ENCODE data around the gene ARHGEF40.

The ARHGEF40 gene

GRCh38 chr14:21104448-21105060 is 34.5 kb downstream of the ARHGEF40 start:
- ChIA-PET POLR2A (interaction anchor here (0.7 to 6.3 kb wide), 12 partner anchors 10 to 133 kb away, joined by 3 to 72 read pairs (median 9); partner anchors contain the start of gene ARHGEF40), CTCF (interaction anchor here (0.7 to 5.1 kb wide), 17 partner anchors 8 to 249 kb away, joined by 3 to 73 read pairs (median 5); partner anchors contain the start of gene ARHGEF40)
- DNase-seq (ENCODE audit: extremely low spot score): peak; percentile 74
- TF ChIP-seq PKNOX1 (IDR thresholded peaks at IDR 0.05) (no peak), FOXA1 (IDR thresholded peaks at IDR 0.05) (no peak), ARNT (IDR thresholded peaks at IDR 0.05) (no peak), CTBP1 (IDR thresholded peaks at IDR 0.05; ENCODE audit: borderline replicate concordance) (no peak), SP1 (IDR thresholded peaks at IDR 0.05) (no peak), L3MBTL2 (conservative IDR thresholded peaks at IDR 0.05) (no peak), TARDBP (IDR thresholded peaks at IDR 0.05) (no peak), FOXM1 (IDR thresholded peaks at IDR 0.05; ENCODE audit: borderline replicate concordance) (no peak), NFRKB (IDR thresholded peaks at IDR 0.05) (no peak), HDGF (IDR thresholded peaks at IDR 0.05; ENCODE audit: borderline replicate concordance) (no peak), ZNF384 (IDR thresholded peaks at IDR 0.05) (no peak), SUZ12 (IDR thresholded peaks at IDR 0.05) (no peak), ELF4 (IDR thresholded peaks at IDR 0.05) (no peak), BHLHE40 (IDR thresholded peaks at IDR 0.05; ENCODE audit: borderline replicate concordance) (no peak), LEF1 (IDR thresholded peaks at IDR 0.05; ENCODE audit: borderline replicate concordance) (no peak), FOXK2 (IDR thresholded peaks at IDR 0.05) (no peak)

- no peak for DNase-seq (ENCODE audit: extremely low spot score)
Observed at GRCh38 chr14:21105095-21105494, 35.0 kb downstream of the ARHGEF40 start.

GRCh38 chr14:21106176-21106497 is 36.0 kb downstream of the ARHGEF40 start:
- ChIA-PET CTCF (interaction anchor here (0.7 to 5.1 kb wide), 6 partner anchors 11 to 95 kb away, joined by 3 to 73 read pairs (median 22); partner anchors contain the start of gene ARHGEF40), POLR2A (interaction anchor here (0.9 to 3.5 kb wide), 2 partner anchors 34 to 38 kb away, joined by 3 to 45 read pairs; no protein-coding TSS in a partner anchor)
- DNase-seq (ENCODE audit: extremely low spot score): no peak
- TF ChIP-seq FOXM1 (IDR thresholded peaks at IDR 0.05; ENCODE audit: borderline replicate concordance) (no peak), PKNOX1 (IDR thresholded peaks at IDR 0.05) (no peak), CTBP1 (IDR thresholded peaks at IDR 0.05; ENCODE audit: borderline replicate concordance) (no peak), LEF1 (IDR thresholded peaks at IDR 0.05; ENCODE audit: borderline replicate concordance) (no peak), ELF4 (IDR thresholded peaks at IDR 0.05) (no peak), NFRKB (IDR thresholded peaks at IDR 0.05) (no peak), L3MBTL2 (conservative IDR thresholded peaks at IDR 0.05) (no peak)

More at GRCh38 chr14:21105095-21105494, 35.0 kb downstream of the ARHGEF40 start:
- CTCF ChIA-PET: interaction anchor here (0.7 to 5.1 kb wide), 13 partner anchors 10 to 168 kb away, joined by 3 to 73 read pairs (median 12); partner anchors contain the start of gene ARHGEF40
- POLR2A ChIA-PET: interaction anchor here (0.8 to 6.3 kb wide), 11 partner anchors 10 to 134 kb away, joined by 3 to 72 read pairs (median 10); partner anchors contain the start of gene ARHGEF40
- no peak for TF ChIP-seq ELF4 (IDR thresholded peaks at IDR 0.05)
- no peak for TF ChIP-seq ARNT (IDR thresholded peaks at IDR 0.05)
- no peak for TF ChIP-seq NFRKB (IDR thresholded peaks at IDR 0.05)
- TF ChIP-seq LEF1 (IDR thresholded peaks at IDR 0.05; ENCODE audit: borderline replicate concordance): no peak
- TF ChIP-seq PKNOX1 (IDR thresholded peaks at IDR 0.05): no peak

GRCh38 chr14:21106498-21107282 is 36.6 kb downstream of the ARHGEF40 start:
- POLR2A ChIA-PET: interaction anchor here (0.9 kb wide), 1 partner anchor 35 kb away, joined by 3 read pairs; no protein-coding TSS in a partner anchor

More at GRCh38 chr14:21106498-21107282, 36.6 kb downstream of the ARHGEF40 start:
- peak; percentile 74 for DNase-seq (ENCODE audit: extremely low spot score)
- no peak for TF ChIP-seq L3MBTL2 (conservative IDR thresholded peaks at IDR 0.05)
- TF ChIP-seq FOXM1 (IDR thresholded peaks at IDR 0.05; ENCODE audit: borderline replicate concordance): no peak
- no peak for TF ChIP-seq PKNOX1 (IDR thresholded peaks at IDR 0.05)
- no peak for TF ChIP-seq HDGF (IDR thresholded peaks at IDR 0.05; ENCODE audit: borderline replicate concordance)
- no peak for TF ChIP-seq FOXK2 (IDR thresholded peaks at IDR 0.05)
- no peak for TF ChIP-seq ELF4 (IDR thresholded peaks at IDR 0.05)
- no peak for TF ChIP-seq TARDBP (IDR thresholded peaks at IDR 0.05)
- TF ChIP-seq NFRKB (IDR thresholded peaks at IDR 0.05): no peak
- TF ChIP-seq LEF1 (IDR thresholded peaks at IDR 0.05; ENCODE audit: borderline replicate concordance): no peak
- no peak for TF ChIP-seq FOXA1 (IDR thresholded peaks at IDR 0.05)
- TF ChIP-seq CTBP1 (IDR thresholded peaks at IDR 0.05; ENCODE audit: borderline replicate concordance): no peak
- no peak for TF ChIP-seq SUZ12 (IDR thresholded peaks at IDR 0.05)
- TF ChIP-seq BHLHE40 (IDR thresholded peaks at IDR 0.05; ENCODE audit: borderline replicate concordance): no peak
- TF ChIP-seq SP1 (IDR thresholded peaks at IDR 0.05): no peak
- no peak for TF ChIP-seq ZNF384 (IDR thresholded peaks at IDR 0.05)
- no peak for TF ChIP-seq ARNT (IDR thresholded peaks at IDR 0.05)
- CTCF ChIA-PET: interaction anchor here (1.0 to 5.1 kb wide), 5 partner anchors 12 to 92 kb away, joined by 4 to 73 read pairs (median 32); partner anchors contain the start of gene ARHGEF40
